Skin epidermis (tissue), 12 donors: ENCODE measurements around the gene CCN6.

Source experiments
- H3K27ac ChIP-seq, 21 experiments: fragments of 200-600 bp; sonication (generic) in 11 of 21; one replicate each; pipeline ENCODE4 v1.5.0; 2020; ENCODE audit warnings: mild to moderate bottlenecking in 3 of 21, inconsistent platforms in 2 of 21, moderate library complexity in 2 of 21
- H3K4me3 ChIP-seq, 7 experiments: fragments of 200-600 bp; sonication (generic) in 2 of 7; one replicate each; pipeline ENCODE4 v1.5.0; 2020; ENCODE audit warnings: inconsistent platforms in 2 of 7, mild to moderate bottlenecking in 2 of 7, moderate library complexity in 1 of 7

The CCN6 gene

GRCh38 chr6:112027942-112028674 lies 25.8 kb upstream of the CCN6 start:
- Histone ChIP-seq H3K27ac (peak overlapping the region in 11 of 21 experiments; percentile 7 to 87 (median 63)), H3K4me3 (no peak overlapping the region)

GRCh38 chr6:112029045-112029822 lies 24.7 kb upstream of the CCN6 start:
- Histone ChIP-seq H3K27ac (peak overlapping the region in 12 of 21 experiments; percentile 5 to 87 (median 69)), H3K4me3 (no peak overlapping the region)

- H3K27ac ChIP-seq: peak overlapping the region in 14 of 21 experiments; percentile 8 to 87 (median 48)
- H3K4me3 ChIP-seq: no peak overlapping the region
Measured at GRCh38 chr6:112030206-112030960, 23.5 kb upstream of the CCN6 start.

- H3K4me3 ChIP-seq: no peak overlapping the region
- peak overlapping the region in 11 of 21 experiments; percentile 8 to 77 (median 43) for H3K27ac ChIP-seq
Measured at GRCh38 chr6:112030961-112031660, 22.8 kb upstream of the CCN6 start.

GRCh38 chr6:112031960-112032359 lies 21.9 kb upstream of the CCN6 start:
- H3K27ac ChIP-seq: peak overlapping the region in 1 of 21 experiments; percentile 58
- H3K4me3 ChIP-seq: no peak overlapping the region

- Histone ChIP-seq H3K4me3 (no peak overlapping the region), H3K27ac (no peak overlapping the region)
Measured at GRCh38 chr6:112032728-112033127, 21.2 kb upstream of the CCN6 start.

GRCh38 chr6:112033791-112034615 lies 19.9 kb upstream of the CCN6 start:
- peak overlapping the region in 4 of 21 experiments; percentile 2 to 75 (median 56) for H3K27ac ChIP-seq
- H3K4me3 ChIP-seq: no peak overlapping the region

GRCh38 chr6:112034616-112034995 lies 19.3 kb upstream of the CCN6 start:
- Histone ChIP-seq H3K27ac (peak overlapping the region in 5 of 21 experiments; percentile 2 to 75 (median 48)), H3K4me3 (no peak overlapping the region)

GRCh38 chr6:112036088-112036637 lies 17.7 kb upstream of the CCN6 start:
- Histone ChIP-seq H3K4me3 (no peak overlapping the region), H3K27ac (peak overlapping the region in 10 of 21 experiments; percentile 1 to 87 (median 33))

GRCh38 chr6:112037783-112038216 lies 16.1 kb upstream of the CCN6 start:
- Histone ChIP-seq H3K27ac (peak overlapping the region in 19 of 21 experiments; percentile 22 to 87 (median 72)), H3K4me3 (no peak overlapping the region)

GRCh38 chr6:112038268-112038667 lies 15.6 kb upstream of the CCN6 start:
- H3K4me3 ChIP-seq: no peak overlapping the region
- H3K27ac ChIP-seq: peak overlapping the region in 19 of 21 experiments; percentile 39 to 87 (median 72)

- Histone ChIP-seq H3K27ac (peak overlapping the region in 16 of 21 experiments; percentile 39 to 87 (median 71)), H3K4me3 (no peak overlapping the region)
Measured at GRCh38 chr6:112038756-112039430, 15.0 kb upstream of the CCN6 start.

GRCh38 chr6:112039431-112039770 lies 14.5 kb upstream of the CCN6 start:
- Histone ChIP-seq H3K4me3 (no peak overlapping the region), H3K27ac (peak overlapping the region in 5 of 21 experiments; percentile 20 to 83 (median 73))

- H3K4me3 ChIP-seq: no peak overlapping the region
- H3K27ac ChIP-seq: no peak overlapping the region
Measured at GRCh38 chr6:112040956-112041355, 12.9 kb upstream of the CCN6 start.

- Histone ChIP-seq H3K4me3 (no peak overlapping the region), H3K27ac (no peak overlapping the region)
Measured at GRCh38 chr6:112041535-112041934, 12.4 kb upstream of the CCN6 start.

- H3K4me3 ChIP-seq: peak overlapping the region; percentile 45 to 57 (median 49)
- H3K27ac ChIP-seq: peak overlapping the region in 20 of 21 experiments; percentile 65 to 91 (median 82)
Measured at GRCh38 chr6:112043032-112044007, 10.6 kb upstream of the CCN6 start.

GRCh38 chr6:112044196-112044595 lies 9.7 kb upstream of the CCN6 start:
- Histone ChIP-seq H3K27ac (peak overlapping the region in 8 of 21 experiments; percentile 7 to 87 (median 79)), H3K4me3 (no peak overlapping the region)
